GM23338 (cell line): Measurements from ENCODE around the gene BCL2L12. TPM values are rescaled to one million over a fixed set of nuclear protein-coding genes. Genes with fewer than 3 reads are reported as not detected.

ENCODE experiments used
- ATAC-seq: fragments of 200-7000 bp; cut with Tn5 transposase; 3 replicates; pipeline ENCODE4 v1.9.1; 2020
- DNase-seq: peaks from one replicate; pipeline ENCODE4 v3.0.0-alpha.2; 2015; ENCODE audit warnings: low spot score
- H2AFZ ChIP-seq: fragments of 200-600 bp; sonication (generic); 2 replicates; pipeline ENCODE4 v1.8.0; 2016; ENCODE audit warnings: antibody characterized with exemption, mild to moderate bottlenecking, moderate library complexity
- H3F3A ChIP-seq: fragments of 200-600 bp; sonication (generic); replicated peaks from 2 replicates; pipeline ENCODE4 v1.8.0; 2017; ENCODE audit warnings: antibody characterized with exemption, mixed run types, low read depth
- H3K27ac ChIP-seq: fragments of 200-600 bp; sonication (generic); 2 replicates; pipeline ENCODE4 v1.6.1; 2016; ENCODE audit warnings: low read depth
- H3K27me3 ChIP-seq: fragments of 200-600 bp; sonication (generic); 2 replicates; pipeline ENCODE4 v1.8.0; 2016; ENCODE audit warnings: mild to moderate bottlenecking, mixed run types, moderate library complexity; ENCODE audit not compliant: insufficient read depth
- H3K36me3 ChIP-seq: fragments of 200-600 bp; sonication (generic); 2 replicates; pipeline ENCODE4 v1.8.0; 2016; ENCODE audit warnings: mild to moderate bottlenecking; ENCODE audit not compliant: insufficient read depth
- H3K4me1 ChIP-seq: fragments of 200-600 bp; sonication (generic); 2 replicates; pipeline ENCODE4 v1.8.0; 2016; ENCODE audit warnings: mild to moderate bottlenecking, moderate library complexity; ENCODE audit not compliant: insufficient read depth
- H3K4me2 ChIP-seq: fragments of 200-600 bp; sonication (generic); 2 replicates; pipeline ENCODE4 v1.7.1; 2017; ENCODE audit warnings: mixed run types
- H3K4me3 ChIP-seq: fragments of 200-600 bp; sonication (generic); 2 replicates; pipeline ENCODE4 v1.6.1; 2016; ENCODE audit warnings: mixed run types
- H3K79me2 ChIP-seq: fragments of 200-600 bp; sonication (generic); replicated peaks from 2 replicates; pipeline ENCODE4 v1.8.0; 2017; ENCODE audit warnings: mild to moderate bottlenecking; ENCODE audit not compliant: insufficient read depth
- H3K9me2 ChIP-seq: fragments of 200-600 bp; sonication (generic); 2 replicates; pipeline ENCODE4 v1.8.0; 2017; ENCODE audit not compliant: insufficient read depth
- H4K20me1 ChIP-seq: fragments of 200-600 bp; sonication (generic); replicated peaks from 2 replicates; pipeline ENCODE4 v1.8.0; 2017; ENCODE audit warnings: mild to moderate bottlenecking; ENCODE audit not compliant: insufficient read depth
- H3K27ac Mint-ChIP-seq: 2 replicates; pipeline ENCODE4 v1.8.0; 2020; ENCODE audit warnings: inconsistent platforms, mild to moderate bottlenecking, moderate library complexity, mixed read lengths
- H3K27me3 Mint-ChIP-seq: 3 replicates; pipeline ENCODE4 v1.8.0; 2022; ENCODE audit warnings: low read depth, mild to moderate bottlenecking, moderate library complexity, mixed read lengths, inconsistent platforms; ENCODE audit not compliant: insufficient read depth, poor library complexity
- H3K36me3 Mint-ChIP-seq: 3 replicates; pipeline ENCODE4 v1.8.0; 2021; ENCODE audit warnings: low read depth, mild to moderate bottlenecking, inconsistent platforms, moderate library complexity, mixed read lengths
- H3K4me1 Mint-ChIP-seq: 3 replicates; pipeline ENCODE4 v1.8.0; 2020; ENCODE audit warnings: mild to moderate bottlenecking, inconsistent platforms, mixed read lengths
- H3K4me3 Mint-ChIP-seq: 3 replicates; pipeline ENCODE4 v1.8.0; 2021; ENCODE audit warnings: moderate library complexity, mild to moderate bottlenecking, inconsistent platforms, mixed read lengths
- H3K9me3 Mint-ChIP-seq: 3 replicates; pipeline ENCODE4 v1.8.0; 2020; ENCODE audit warnings: moderate library complexity, mild to moderate bottlenecking, inconsistent platforms, mixed read lengths
- POLR2AphosphoS5 ChIP-seq: IDR thresholded peaks from 2 replicates; pipeline ENCODE4 v1.6.1; 2016; ENCODE audit warnings: antibody characterized with exemption, low read depth
- polyA plus RNA-seq: library from polyadenylated mRNA; unstranded; fragments of >200 nt; fragmentation: Nextera tagmentation; extraction: Ambion mirVana; gene quantifications from 2 replicates; pipeline ENCODE4 v1.2.1, GENCODE V29; 2016
- total RNA-seq: library from RNA; depleted of rRNA; stranded (reverse); fragments of >200 nt; shearing (Covaris generic); gene quantifications from 2 replicates; pipeline ENCODE4 v1.2.3, GENCODE V29; 2014
- TF ChIP-seq, protein P1 (sequence below): IDR thresholded peaks from 2 replicates; pipeline ENCODE4 v1.6.1; 2016; ENCODE audit warnings: antibody characterized with exemption
- TF ChIP-seq, protein P2 (sequence below): fragments of 250-450 bp; sonication (Bioruptor Pico); IDR thresholded peaks from 2 replicates; pipeline ENCODE4 v1.5.0; 2020; ENCODE audit warnings: mild to moderate bottlenecking, moderate library complexity

BCL2L12 gene
- total and polyA plus RNA-seq, 2 experiments from 2014 or later = 61.3 to 102 TPM

DNA sequence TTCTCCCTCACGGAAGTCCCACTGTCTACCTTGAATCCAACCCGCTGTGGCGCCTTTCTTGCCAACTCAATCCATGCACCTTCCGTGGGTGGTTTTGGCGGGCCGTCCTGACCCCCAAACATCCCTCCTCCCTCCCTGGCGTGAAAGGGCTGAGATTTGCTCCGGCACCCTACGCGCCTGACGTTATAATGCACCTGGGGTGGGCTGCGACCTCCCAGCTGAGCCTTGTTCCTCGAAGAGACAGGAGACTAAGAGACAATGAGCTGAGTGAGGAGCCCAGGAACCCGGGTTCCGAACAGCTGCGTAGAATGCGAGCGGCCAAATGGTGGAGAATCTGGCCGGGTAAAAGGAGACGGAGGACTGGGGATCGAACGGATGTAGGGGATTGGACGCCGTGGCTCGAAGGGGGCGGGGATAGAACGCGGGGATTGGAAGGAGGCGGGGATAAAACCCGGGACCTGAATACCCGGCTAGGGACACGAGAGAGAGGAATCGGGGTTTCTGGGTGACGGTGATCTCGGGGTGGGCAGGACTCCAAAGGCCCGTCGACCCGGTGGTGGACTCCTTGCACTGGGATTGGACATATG is 25.0 kb downstream of the BCL2L12 start, which contains the start of gene CPT1C:
Gene CPT1C (plus strand): TSS at position 461 of the 587 bp plus-strand sequence. CDS start 1,137 bp downstream, outside the sequence.
- Histone ChIP-seq H3K9me2 (no peaks in the 10 kb centered on the region), H3K27me3 (no peaks in the 10 kb centered on the region), H3K4me1 (peaks cover 25% of the 10 kb centered on the region), H4K20me1 (peaks cover 25% of the 10 kb centered on the region), H3K36me3 (no peaks in the 10 kb centered on the region), H3K27ac (peak within 1 kb of the TSS; percentile 76; the same call in 1 of the 2 replicates), H3K4me3 (peak within 1 kb of the TSS; percentile 97), H3K4me2 (peak within 1 kb of the TSS; percentile 99), H2AFZ (no peak within 1 kb of the TSS; the same call in 1 of the 2 replicates), H3F3A (peaks cover 46% of the 10 kb centered on the region), H3K79me2 (peaks cover 8% of the 10 kb centered on the region)
- TF ChIP-seq, protein P1, sequence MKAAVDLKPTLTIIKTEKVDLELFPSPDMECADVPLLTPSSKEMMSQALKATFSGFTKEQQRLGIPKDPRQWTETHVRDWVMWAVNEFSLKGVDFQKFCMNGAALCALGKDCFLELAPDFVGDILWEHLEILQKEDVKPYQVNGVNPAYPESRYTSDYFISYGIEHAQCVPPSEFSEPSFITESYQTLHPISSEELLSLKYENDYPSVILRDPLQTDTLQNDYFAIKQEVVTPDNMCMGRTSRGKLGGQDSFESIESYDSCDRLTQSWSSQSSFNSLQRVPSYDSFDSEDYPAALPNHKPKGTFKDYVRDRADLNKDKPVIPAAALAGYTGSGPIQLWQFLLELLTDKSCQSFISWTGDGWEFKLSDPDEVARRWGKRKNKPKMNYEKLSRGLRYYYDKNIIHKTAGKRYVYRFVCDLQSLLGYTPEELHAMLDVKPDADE = 0 out of 2 replicates have a peak, but pooled peaks have one; percentile 13
- TF ChIP-seq, protein P2, sequence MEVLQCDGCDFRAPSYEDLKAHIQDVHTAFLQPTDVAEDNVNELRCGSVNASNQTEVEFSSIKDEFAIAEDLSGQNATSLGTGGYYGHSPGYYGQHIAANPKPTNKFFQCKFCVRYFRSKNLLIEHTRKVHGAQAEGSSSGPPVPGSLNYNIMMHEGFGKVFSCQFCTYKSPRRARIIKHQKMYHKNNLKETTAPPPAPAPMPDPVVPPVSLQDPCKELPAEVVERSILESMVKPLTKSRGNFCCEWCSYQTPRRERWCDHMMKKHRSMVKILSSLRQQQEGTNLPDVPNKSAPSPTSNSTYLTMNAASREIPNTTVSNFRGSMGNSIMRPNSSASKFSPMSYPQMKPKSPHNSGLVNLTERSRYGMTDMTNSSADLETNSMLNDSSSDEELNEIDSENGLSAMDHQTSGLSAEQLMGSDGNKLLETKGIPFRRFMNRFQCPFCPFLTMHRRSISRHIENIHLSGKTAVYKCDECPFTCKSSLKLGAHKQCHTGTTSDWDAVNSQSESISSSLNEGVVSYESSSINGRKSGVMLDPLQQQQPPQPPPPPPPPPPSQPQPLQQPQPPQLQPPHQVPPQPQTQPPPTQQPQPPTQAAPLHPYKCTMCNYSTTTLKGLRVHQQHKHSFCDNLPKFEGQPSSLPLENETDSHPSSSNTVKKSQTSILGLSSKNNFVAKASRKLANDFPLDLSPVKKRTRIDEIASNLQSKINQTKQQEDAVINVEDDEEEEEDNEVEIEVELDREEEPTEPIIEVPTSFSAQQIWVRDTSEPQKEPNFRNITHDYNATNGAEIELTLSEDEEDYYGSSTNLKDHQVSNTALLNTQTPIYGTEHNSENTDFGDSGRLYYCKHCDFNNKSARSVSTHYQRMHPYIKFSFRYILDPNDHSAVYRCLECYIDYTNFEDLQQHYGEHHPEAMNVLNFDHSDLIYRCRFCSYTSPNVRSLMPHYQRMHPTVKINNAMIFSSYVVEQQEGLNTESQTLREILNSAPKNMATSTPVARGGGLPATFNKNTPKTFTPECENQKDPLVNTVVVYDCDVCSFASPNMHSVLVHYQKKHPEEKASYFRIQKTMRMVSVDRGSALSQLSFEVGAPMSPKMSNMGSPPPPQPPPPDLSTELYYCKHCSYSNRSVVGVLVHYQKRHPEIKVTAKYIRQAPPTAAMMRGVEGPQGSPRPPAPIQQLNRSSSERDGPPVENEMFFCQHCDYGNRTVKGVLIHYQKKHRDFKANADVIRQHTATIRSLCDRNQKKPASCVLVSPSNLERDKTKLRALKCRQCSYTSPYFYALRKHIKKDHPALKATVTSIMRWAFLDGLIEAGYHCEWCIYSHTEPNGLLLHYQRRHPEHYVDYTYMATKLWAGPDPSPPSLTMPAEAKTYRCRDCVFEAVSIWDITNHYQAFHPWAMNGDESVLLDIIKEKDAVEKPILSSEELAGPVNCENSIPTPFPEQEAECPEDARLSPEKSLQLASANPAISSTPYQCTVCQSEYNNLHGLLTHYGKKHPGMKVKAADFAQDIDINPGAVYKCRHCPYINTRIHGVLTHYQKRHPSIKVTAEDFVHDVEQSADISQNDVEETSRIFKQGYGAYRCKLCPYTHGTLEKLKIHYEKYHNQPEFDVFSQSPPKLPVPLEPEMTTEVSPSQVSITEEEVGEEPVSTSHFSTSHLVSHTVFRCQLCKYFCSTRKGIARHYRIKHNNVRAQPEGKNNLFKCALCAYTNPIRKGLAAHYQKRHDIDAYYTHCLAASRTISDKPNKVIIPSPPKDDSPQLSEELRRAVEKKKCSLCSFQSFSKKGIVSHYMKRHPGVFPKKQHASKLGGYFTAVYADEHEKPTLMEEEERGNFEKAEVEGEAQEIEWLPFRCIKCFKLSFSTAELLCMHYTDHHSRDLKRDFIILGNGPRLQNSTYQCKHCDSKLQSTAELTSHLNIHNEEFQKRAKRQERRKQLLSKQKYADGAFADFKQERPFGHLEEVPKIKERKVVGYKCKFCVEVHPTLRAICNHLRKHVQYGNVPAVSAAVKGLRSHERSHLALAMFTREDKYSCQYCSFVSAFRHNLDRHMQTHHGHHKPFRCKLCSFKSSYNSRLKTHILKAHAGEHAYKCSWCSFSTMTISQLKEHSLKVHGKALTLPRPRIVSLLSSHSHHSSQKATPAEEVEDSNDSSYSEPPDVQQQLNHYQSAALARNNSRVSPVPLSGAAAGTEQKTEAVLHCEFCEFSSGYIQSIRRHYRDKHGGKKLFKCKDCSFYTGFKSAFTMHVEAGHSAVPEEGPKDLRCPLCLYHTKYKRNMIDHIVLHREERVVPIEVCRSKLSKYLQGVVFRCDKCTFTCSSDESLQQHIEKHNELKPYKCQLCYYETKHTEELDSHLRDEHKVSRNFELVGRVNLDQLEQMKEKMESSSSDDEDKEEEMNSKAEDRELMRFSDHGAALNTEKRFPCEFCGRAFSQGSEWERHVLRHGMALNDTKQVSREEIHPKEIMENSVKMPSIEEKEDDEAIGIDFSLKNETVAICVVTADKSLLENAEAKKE (CRISPR knock-in tag) = no peak
- peak; percentile 99 for TF ChIP-seq POLR2AphosphoS5
- peak; percentile 97 for DNase-seq
- ATAC-seq = peak; percentile 66
- Mint-ChIP-seq H3K36me3 (peaks cover 42% of the 10 kb centered on the region), H3K9me3 (peaks cover 8% of the 10 kb centered on the region), H3K4me3 (peak within 1 kb of the TSS; percentile 94), H3K4me1 (peaks cover 37% of the 10 kb centered on the region), H3K27me3 (peaks cover 31% of the 10 kb centered on the region), H3K27ac (peak within 1 kb of the TSS; percentile 95)
